Neural progenitor cell (in vitro differentiated cells): ENCODE data around the gene ALK. TPM values are rescaled to one million over a fixed set of nuclear protein-coding genes. Genes with fewer than 3 reads are reported as not detected.

Experiments used
- DNase-seq: peaks from one replicate; pipeline ENCODE4 v3.0.0-alpha.2; 2016; ENCODE audit warnings: low spot score
- H2AFZ ChIP-seq: fragments of 200-600 bp; sonication (generic); replicated peaks from 2 replicates; pipeline ENCODE4 v1.6.1; 2016; ENCODE audit warnings: antibody characterized with exemption
- H3F3A ChIP-seq: fragments of 200-600 bp; sonication (generic); 2 replicates; pipeline ENCODE4 v1.6.1; 2016; ENCODE audit warnings: antibody characterized with exemption, low read depth
- H3K27ac ChIP-seq: fragments of 200-600 bp; sonication (generic); 2 replicates; pipeline ENCODE4 v1.5.1; 2016; ENCODE audit warnings: mild to moderate bottlenecking
- H3K27me3 ChIP-seq: fragments of 200-600 bp; sonication (generic); 2 replicates; pipeline ENCODE4 v1.6.1; 2016; ENCODE audit warnings: mild to moderate bottlenecking, moderate library complexity
- H3K36me3 ChIP-seq: fragments of 200-600 bp; sonication (generic); 2 replicates; pipeline ENCODE4 v1.5.1; 2016
- H3K4me1 ChIP-seq: fragments of 200-600 bp; sonication (generic); 2 replicates; pipeline ENCODE4 v1.6.1; 2016; ENCODE audit warnings: mixed run types
- H3K4me2 ChIP-seq: fragments of 200-600 bp; sonication (generic); 2 replicates; pipeline ENCODE4 v1.6.1; 2016
- H3K4me3 ChIP-seq: fragments of 200-600 bp; sonication (generic); 2 replicates; pipeline ENCODE4 v1.5.1; 2016
- H3K79me2 ChIP-seq: fragments of 200-600 bp; sonication (generic); 2 replicates; pipeline ENCODE4 v1.6.1; 2016; ENCODE audit warnings: low read depth
- H3K9ac ChIP-seq: fragments of 200-600 bp; sonication (generic); 2 replicates; pipeline ENCODE4 v1.6.1; 2016
- H3K9me3 ChIP-seq: fragments of 200-600 bp; sonication (generic); 2 replicates; pipeline ENCODE4 v1.5.1; 2016; ENCODE audit warnings: low read depth
- H4K20me1 ChIP-seq: fragments of 200-600 bp; sonication (generic); 2 replicates; pipeline ENCODE4 v1.6.1; 2016; ENCODE audit warnings: low read depth
- H3K27ac Mint-ChIP-seq: 3 replicates; pipeline ENCODE4 v1.8.0; 2021; ENCODE audit warnings: mixed read lengths
- H3K27me3 Mint-ChIP-seq: 2 replicates; pipeline ENCODE4 v1.8.0; 2022; ENCODE audit warnings: low read depth, mild to moderate bottlenecking, inconsistent platforms, moderate library complexity, mixed read lengths; ENCODE audit not compliant: insufficient read depth
- H3K36me3 Mint-ChIP-seq: 3 replicates; pipeline ENCODE4 v1.8.0; 2021; ENCODE audit warnings: mixed read lengths
- H3K4me1 Mint-ChIP-seq: 3 replicates; pipeline ENCODE4 v1.8.0; 2021; ENCODE audit warnings: mixed read lengths
- H3K4me3 Mint-ChIP-seq: 3 replicates; pipeline ENCODE4 v1.8.0; 2021; ENCODE audit warnings: mild to moderate bottlenecking, moderate library complexity, mixed read lengths
- H3K9me3 Mint-ChIP-seq: 3 replicates; pipeline ENCODE4 v1.8.0; 2020; ENCODE audit warnings: mixed read lengths
- CTCF ChIP-seq: fragments of 200-600 bp; sonication (generic); IDR thresholded peaks from 2 replicates; pipeline ENCODE4 v1.5.1; 2017; ENCODE audit warnings: antibody characterized with exemption, mild to moderate bottlenecking
- EZH2 ChIP-seq: fragments of 200-600 bp; sonication (generic); IDR thresholded peaks from 2 replicates; pipeline ENCODE4 v1.6.1; 2017; ENCODE audit warnings: antibody characterized with exemption, mild to moderate bottlenecking, moderate library complexity
- EZH2phosphoT487 ChIP-seq: fragments of 200-600 bp; sonication (generic); IDR thresholded peaks from 2 replicates; pipeline ENCODE4 v1.6.1; 2017; ENCODE audit warnings: antibody characterized with exemption
- total RNA-seq: library from RNA; depleted of rRNA; stranded (reverse); fragments of >200 nt; gene quantifications from 2 replicates; pipeline ENCODE4 v1.2.3, GENCODE V29; 2015; ENCODE audit warnings: low replicate concordance

Gene ALK
- total RNA-seq, 1 donor from 2014 or later = not detected

- Histone ChIP-seq H4K20me1 (no peaks in the 10 kb centered on the region), H3K9ac (no peak overlapping the region), H3K4me3 (no peak overlapping the region), H3K79me2 (no peaks in the 10 kb centered on the region), H3K27ac (no peak overlapping the region), H3K27me3 (no peaks in the 10 kb centered on the region), H3K36me3 (no peaks in the 10 kb centered on the region), H3K4me1 (no peaks in the 10 kb centered on the region), H3K4me2 (no peak overlapping the region), H3K9me3 (no peaks in the 10 kb centered on the region), H3F3A (no peaks in the 10 kb centered on the region), H2AFZ (no peak overlapping the region)
- peaks cover 4% of the 10 kb centered on the region for H3K27me3 Mint-ChIP-seq
- no peak for DNase-seq
- no peak overlapping the region for H3K27ac Mint-ChIP-seq
- no peaks in the 10 kb centered on the region for H3K9me3 Mint-ChIP-seq
- no peak overlapping the region for H3K4me3 Mint-ChIP-seq
- no peaks in the 10 kb centered on the region for H3K4me1 Mint-ChIP-seq
- TF ChIP-seq CTCF (no peak), EZH2 (no peak), EZH2phosphoT487 (no peak)
- H3K36me3 Mint-ChIP-seq = no peaks in the 10 kb centered on the region
These were observed 358.5 kb downstream of the ALK start for GRCh38 chr2:29562896-29563295.

- H2AFZ ChIP-seq = no peak overlapping the region
- H3K79me2 ChIP-seq = no peaks in the 10 kb centered on the region
- Mint-ChIP-seq H3K27me3 (peaks cover 3% of the 10 kb centered on the region), H3K9me3 (no peaks in the 10 kb centered on the region), H3K4me3 (no peak overlapping the region), H3K4me1 (no peaks in the 10 kb centered on the region), H3K27ac (no peak overlapping the region), H3K36me3 (no peaks in the 10 kb centered on the region)
- no peak overlapping the region for H3K4me3 ChIP-seq
- TF ChIP-seq CTCF = no peak
- no peak for TF ChIP-seq EZH2
- no peak for TF ChIP-seq EZH2phosphoT487
- H3K4me1 ChIP-seq = no peaks in the 10 kb centered on the region
- no peak overlapping the region for H3K4me2 ChIP-seq
- H3F3A ChIP-seq = no peaks in the 10 kb centered on the region
- H4K20me1 ChIP-seq = no peaks in the 10 kb centered on the region
- H3K9ac ChIP-seq = no peak overlapping the region
- H3K27ac ChIP-seq = no peak overlapping the region
- no peaks in the 10 kb centered on the region for H3K27me3 ChIP-seq
- no peaks in the 10 kb centered on the region for H3K36me3 ChIP-seq
- H3K9me3 ChIP-seq = no peaks in the 10 kb centered on the region
- DNase-seq = no peak
These were observed 359.1 kb downstream of the ALK start for GRCh38 chr2:29562319-29562718.

GRCh38 chr2:29561628-29562027 is 359.8 kb downstream of the ALK start:
- no peaks in the 10 kb centered on the region for H3K36me3 Mint-ChIP-seq
- no peak overlapping the region for H3K4me2 ChIP-seq

More at GRCh38 chr2:29561628-29562027, 359.8 kb downstream of the ALK start:
- Histone ChIP-seq H3K4me3 (no peak overlapping the region), H3K79me2 (no peaks in the 10 kb centered on the region), H3K27me3 (no peaks in the 10 kb centered on the region), H3K27ac (no peak overlapping the region), H4K20me1 (no peaks in the 10 kb centered on the region), H3K9me3 (no peaks in the 10 kb centered on the region), H2AFZ (no peak overlapping the region), H3K9ac (no peak overlapping the region), H3F3A (no peaks in the 10 kb centered on the region), H3K36me3 (no peaks in the 10 kb centered on the region), H3K4me1 (no peaks in the 10 kb centered on the region)
- no peak for TF ChIP-seq EZH2
- no peak for TF ChIP-seq EZH2phosphoT487
- no peak for TF ChIP-seq CTCF
- Mint-ChIP-seq H3K4me3 (no peak overlapping the region), H3K4me1 (no peaks in the 10 kb centered on the region), H3K9me3 (no peaks in the 10 kb centered on the region), H3K27me3 (peaks cover 2% of the 10 kb centered on the region), H3K27ac (no peak overlapping the region)
- no peak for DNase-seq
